HFFc6 (cell line): ENCODE results near the gene RIPK4. TPM values are rescaled to one million over a fixed set of nuclear protein-coding genes. Genes with fewer than 3 reads are reported as not detected.

Experiments
- DNase-seq: peaks from one replicate; pipeline ENCODE4 v3.0.0-alpha.2; 2018
- H3K27ac Mint-ChIP-seq: 2 replicates; pipeline ENCODE4 v1.8.0; 2020; ENCODE audit warnings: mild to moderate bottlenecking, mixed read lengths
- H3K27me3 Mint-ChIP-seq: 2 replicates; pipeline ENCODE4 v1.8.0; 2021; ENCODE audit warnings: mild to moderate bottlenecking, moderate library complexity, mixed read lengths; ENCODE audit not compliant: insufficient read depth
- H3K36me3 Mint-ChIP-seq: 2 replicates; pipeline ENCODE4 v1.8.0; 2021; ENCODE audit warnings: low read depth, mixed read lengths
- H3K4me1 Mint-ChIP-seq: 2 replicates; pipeline ENCODE4 v1.8.0; 2020; ENCODE audit warnings: low read depth, mixed read lengths
- H3K4me3 Mint-ChIP-seq: 2 replicates; pipeline ENCODE4 v1.8.0; 2020; ENCODE audit warnings: mild to moderate bottlenecking, moderate library complexity, mixed read lengths
- H3K9me3 Mint-ChIP-seq: 2 replicates; pipeline ENCODE4 v1.8.0; 2020; ENCODE audit warnings: mild to moderate bottlenecking, mixed read lengths
- total RNA-seq, 6 experiments: library from RNA; stranded (reverse); fragmentation: NEBNext Ultra II Directional; extraction: Animal tissue kit (Norgen Biotek cat#: 25700); gene quantifications; 2 replicates in 1 of 6; 3 replicates in 5 of 6; pipeline ENCODE4 v1.2.3, GENCODE V29; 2021
- TF ChIP-seq, protein P1 (sequence below): fragments of 200-600 bp; sonication (generic); IDR thresholded peaks from 2 replicates; pipeline ENCODE4 v1.5.0; 2021; ENCODE audit warnings: antibody characterized with exemption, mild to moderate bottlenecking

The RIPK4 gene
- total RNA-seq, 6 experiments from 2014 or later: 0.05 to 0.12 (median 0.07) TPM; not detected in 2

DNA sequence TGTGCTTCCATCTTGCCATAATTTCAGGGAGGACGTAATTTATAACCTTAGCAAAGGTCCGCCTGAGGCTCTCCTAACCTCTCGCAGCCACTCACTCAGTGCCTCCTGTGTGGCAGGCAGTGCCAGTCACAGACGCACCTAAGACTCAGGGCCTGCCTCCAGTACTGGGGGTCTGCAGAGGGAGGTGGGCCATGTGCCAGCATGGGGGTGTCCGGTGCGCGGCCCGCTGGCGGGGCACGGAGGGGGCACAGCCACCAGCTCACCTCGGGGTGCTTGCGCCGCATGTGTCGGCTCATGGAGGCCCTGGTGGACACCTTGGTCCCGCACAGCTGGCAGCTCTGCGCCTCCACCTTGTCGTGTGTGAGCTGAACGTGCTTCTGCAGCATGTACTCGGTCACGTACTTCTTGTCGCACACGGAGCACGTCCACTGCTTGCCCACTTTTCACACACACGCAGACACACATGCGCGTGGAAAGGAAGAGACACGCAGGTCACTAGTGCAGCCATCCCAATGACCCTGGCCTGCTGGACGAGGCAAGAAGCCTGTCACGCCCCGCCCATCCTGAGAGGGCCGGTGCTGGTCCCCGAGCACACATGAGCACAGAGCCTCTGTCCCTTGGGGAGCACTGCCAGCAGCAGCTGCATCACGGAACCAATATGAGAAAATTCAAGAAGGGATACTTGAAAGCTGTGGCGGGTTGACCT lies 43.2 kb upstream of the RIPK4 start:
- no peak for DNase-seq
- TF ChIP-seq, protein P1, sequence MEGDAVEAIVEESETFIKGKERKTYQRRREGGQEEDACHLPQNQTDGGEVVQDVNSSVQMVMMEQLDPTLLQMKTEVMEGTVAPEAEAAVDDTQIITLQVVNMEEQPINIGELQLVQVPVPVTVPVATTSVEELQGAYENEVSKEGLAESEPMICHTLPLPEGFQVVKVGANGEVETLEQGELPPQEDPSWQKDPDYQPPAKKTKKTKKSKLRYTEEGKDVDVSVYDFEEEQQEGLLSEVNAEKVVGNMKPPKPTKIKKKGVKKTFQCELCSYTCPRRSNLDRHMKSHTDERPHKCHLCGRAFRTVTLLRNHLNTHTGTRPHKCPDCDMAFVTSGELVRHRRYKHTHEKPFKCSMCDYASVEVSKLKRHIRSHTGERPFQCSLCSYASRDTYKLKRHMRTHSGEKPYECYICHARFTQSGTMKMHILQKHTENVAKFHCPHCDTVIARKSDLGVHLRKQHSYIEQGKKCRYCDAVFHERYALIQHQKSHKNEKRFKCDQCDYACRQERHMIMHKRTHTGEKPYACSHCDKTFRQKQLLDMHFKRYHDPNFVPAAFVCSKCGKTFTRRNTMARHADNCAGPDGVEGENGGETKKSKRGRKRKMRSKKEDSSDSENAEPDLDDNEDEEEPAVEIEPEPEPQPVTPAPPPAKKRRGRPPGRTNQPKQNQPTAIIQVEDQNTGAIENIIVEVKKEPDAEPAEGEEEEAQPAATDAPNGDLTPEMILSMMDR: no peak
- no peaks in the 10 kb centered on the region; the same call in 1 of the 2 replicates for H3K27me3 Mint-ChIP-seq

DNA sequence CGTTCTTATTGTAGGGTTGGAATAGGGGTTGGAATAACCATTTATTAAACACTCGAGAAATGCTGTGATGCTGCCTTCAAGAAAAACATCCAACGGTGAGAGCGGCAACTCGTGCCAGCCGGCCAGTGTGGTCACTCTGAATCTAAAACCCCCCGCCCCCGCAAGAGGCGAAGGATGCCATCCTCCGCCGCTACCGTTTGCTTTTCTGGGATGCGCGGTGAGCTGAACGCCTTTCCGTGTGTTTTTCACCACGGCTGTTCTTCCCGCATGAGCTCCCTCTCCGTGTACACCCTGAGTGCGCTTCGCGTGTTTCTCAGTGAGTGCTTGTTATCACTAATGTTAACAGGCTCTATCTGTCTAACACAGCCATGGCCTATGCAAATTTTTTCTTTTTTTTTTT lies 42.0 kb upstream of the RIPK4 start:
- DNase-seq: no peak
- no peak overlapping the region for H3K4me3 Mint-ChIP-seq
- H3K36me3 Mint-ChIP-seq: peaks cover 26% of the 10 kb centered on the region
- no peaks in the 10 kb centered on the region; the same call in 1 of the 2 replicates for H3K27me3 Mint-ChIP-seq
- TF ChIP-seq, protein P1: no peak
- H3K4me1 Mint-ChIP-seq: no peaks in the 10 kb centered on the region
- H3K9me3 Mint-ChIP-seq: no peaks in the 10 kb centered on the region
- H3K27ac Mint-ChIP-seq: no peak overlapping the region

More for the DNA sequence above, 43.2 kb upstream of the RIPK4 start:
- Mint-ChIP-seq H3K4me1 (no peaks in the 10 kb centered on the region), H3K4me3 (no peak overlapping the region), H3K9me3 (no peaks in the 10 kb centered on the region), H3K36me3 (peaks cover 29% of the 10 kb centered on the region), H3K27ac (no peak overlapping the region)

DNA sequence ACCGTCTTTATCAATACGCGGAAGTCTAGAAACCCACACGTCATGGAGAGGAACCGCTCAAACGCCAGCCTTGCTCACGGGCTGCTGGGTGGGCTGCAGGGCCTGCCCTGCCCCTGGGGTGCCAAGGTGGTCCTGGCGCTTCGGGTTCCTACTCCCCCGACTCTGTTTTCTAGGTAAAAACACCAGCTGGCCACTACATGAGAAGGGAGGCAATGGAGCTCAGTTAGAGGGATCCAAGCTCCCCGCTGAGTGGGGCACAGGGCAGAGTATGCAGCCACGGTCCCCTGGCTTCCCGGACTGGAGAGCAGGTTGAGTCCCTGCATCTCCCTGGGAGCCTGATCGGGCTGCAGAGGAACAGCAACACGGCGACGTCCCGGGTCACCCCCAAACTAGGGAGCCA lies 41.2 kb upstream of the RIPK4 start:
- H3K4me3 Mint-ChIP-seq: no peak overlapping the region
- peaks cover 26% of the 10 kb centered on the region for H3K36me3 Mint-ChIP-seq
- no peak for DNase-seq
- no peaks in the 10 kb centered on the region; the same call in 1 of the 2 replicates for H3K27me3 Mint-ChIP-seq
- H3K9me3 Mint-ChIP-seq: no peaks in the 10 kb centered on the region
- no peak overlapping the region for H3K27ac Mint-ChIP-seq
- TF ChIP-seq, protein P1: no peak
- H3K4me1 Mint-ChIP-seq: no peaks in the 10 kb centered on the region

DNA sequence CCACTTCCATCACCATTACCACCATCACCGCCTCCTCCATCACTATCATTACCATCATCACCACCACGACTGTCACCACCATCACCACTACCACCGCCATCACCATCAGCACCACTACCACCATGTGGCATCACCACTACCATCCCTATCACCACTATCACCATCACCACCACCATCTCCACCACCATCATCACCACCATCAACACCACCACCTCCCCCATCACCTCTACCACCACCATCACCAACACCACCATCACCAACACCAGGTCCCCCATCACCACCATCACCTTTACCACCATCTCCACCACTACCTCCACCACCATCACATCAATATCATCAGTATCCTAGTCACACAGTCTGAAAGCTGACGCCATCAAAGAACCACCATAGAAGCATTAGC lies 39.9 kb upstream of the RIPK4 start:
- Mint-ChIP-seq H3K36me3 (peaks cover 26% of the 10 kb centered on the region), H3K27me3 (no peaks in the 10 kb centered on the region; the same call in 1 of the 2 replicates), H3K27ac (no peak overlapping the region), H3K9me3 (no peaks in the 10 kb centered on the region), H3K4me1 (no peaks in the 10 kb centered on the region), H3K4me3 (no peak overlapping the region)
- TF ChIP-seq, protein P1: no peak
- no peak for DNase-seq

DNA sequence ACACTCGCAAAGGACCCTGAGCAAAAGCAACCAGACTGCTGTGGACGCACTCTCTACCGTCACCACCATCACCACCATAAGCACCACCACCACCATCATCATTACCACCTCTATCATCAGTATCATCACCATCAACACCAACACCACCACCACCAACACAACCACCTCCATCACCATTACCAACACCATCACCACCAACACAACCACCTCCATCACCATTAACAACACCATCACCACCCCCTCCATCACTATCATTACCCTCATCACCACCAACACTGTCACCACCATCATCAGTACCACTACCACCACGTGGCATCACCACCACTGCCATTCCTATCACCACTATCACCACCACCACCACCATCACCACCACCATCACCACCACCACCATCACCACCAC lies 38.8 kb upstream of the RIPK4 start:
- no peaks in the 10 kb centered on the region for H3K9me3 Mint-ChIP-seq
- TF ChIP-seq, protein P1: no peak
- no peak for DNase-seq
- H3K27me3 Mint-ChIP-seq: no peaks in the 10 kb centered on the region; the same call in 1 of the 2 replicates
- no peak overlapping the region for H3K4me3 Mint-ChIP-seq
- H3K36me3 Mint-ChIP-seq: peaks cover 21% of the 10 kb centered on the region
- H3K4me1 Mint-ChIP-seq: no peaks in the 10 kb centered on the region
- H3K27ac Mint-ChIP-seq: no peak overlapping the region
